Progenitor cell of endocrine pancreas (in vitro differentiated cells): ENCODE results near the gene RGL4. TPM values are rescaled to one million over a fixed set of nuclear protein-coding genes. Genes with fewer than 3 reads are reported as not detected.

Experiments
- DNase-seq: peaks from one replicate; pipeline ENCODE4 v3.0.0; 2021; ENCODE audit warnings: low spot score; ENCODE audit not compliant: unreplicated experiment
- H3K27ac Mint-ChIP-seq: 2 replicates; pipeline ENCODE4 v1.8.0; 2021; ENCODE audit warnings: mild to moderate bottlenecking, moderate library complexity, mixed read lengths
- H3K27me3 Mint-ChIP-seq: 2 replicates; pipeline ENCODE4 v1.8.0; 2021; ENCODE audit warnings: mixed read lengths
- H3K36me3 Mint-ChIP-seq: 2 replicates; pipeline ENCODE4 v1.8.0; 2022; ENCODE audit warnings: mixed read lengths; ENCODE audit not compliant: insufficient read depth
- H3K4me1 Mint-ChIP-seq: 2 replicates; pipeline ENCODE4 v1.8.0; 2021; ENCODE audit warnings: low read depth, mixed read lengths
- H3K4me3 Mint-ChIP-seq: 2 replicates; pipeline ENCODE4 v1.8.0; 2021; ENCODE audit warnings: low read depth, mild to moderate bottlenecking, moderate library complexity, mixed read lengths
- H3K9me3 Mint-ChIP-seq: 2 replicates; pipeline ENCODE4 v1.8.0; 2021; ENCODE audit warnings: low read depth, mixed read lengths
- total RNA-seq: library from RNA; stranded (reverse); gene quantifications from 2 replicates; pipeline ENCODE4 v1.2.1, GENCODE V29; 2021
- TF ChIP-seq, protein P1 (sequence below): fragments of 200-600 bp; sonication (generic); IDR thresholded peaks from one replicate; pipeline ENCODE4 v1.5.0; 2021; ENCODE audit warnings: antibody characterized with exemption, mild to moderate bottlenecking; ENCODE audit not compliant: unreplicated experiment

Gene RGL4
- total RNA-seq, 1 donor from 2014 or later = 0.07 TPM

DNA sequence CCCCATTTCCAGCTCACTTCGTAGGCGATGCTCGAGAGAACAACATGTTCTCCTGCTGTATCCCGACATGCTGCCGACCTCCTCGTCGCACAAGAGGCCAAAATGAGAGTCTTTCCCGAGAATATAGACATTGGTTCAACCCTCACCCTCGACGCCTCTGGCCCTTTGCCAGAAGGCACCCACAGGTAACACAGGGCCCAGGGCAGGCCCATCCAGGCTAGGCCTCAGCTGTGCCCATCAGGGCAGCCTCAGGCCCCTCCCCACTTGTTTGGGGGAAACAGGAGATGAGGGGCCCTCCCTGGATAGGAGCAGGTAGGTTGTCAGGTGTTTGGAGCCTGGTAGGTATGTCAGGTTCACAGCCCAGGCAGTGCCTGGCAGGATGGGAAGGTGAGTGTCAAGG is 2.7 kb upstream of the RGL4 start:
- H3K27ac Mint-ChIP-seq = no peak overlapping the region
- H3K4me3 Mint-ChIP-seq = no peak overlapping the region
- H3K27me3 Mint-ChIP-seq = no peaks in the 10 kb centered on the region
- TF ChIP-seq, protein P1, sequence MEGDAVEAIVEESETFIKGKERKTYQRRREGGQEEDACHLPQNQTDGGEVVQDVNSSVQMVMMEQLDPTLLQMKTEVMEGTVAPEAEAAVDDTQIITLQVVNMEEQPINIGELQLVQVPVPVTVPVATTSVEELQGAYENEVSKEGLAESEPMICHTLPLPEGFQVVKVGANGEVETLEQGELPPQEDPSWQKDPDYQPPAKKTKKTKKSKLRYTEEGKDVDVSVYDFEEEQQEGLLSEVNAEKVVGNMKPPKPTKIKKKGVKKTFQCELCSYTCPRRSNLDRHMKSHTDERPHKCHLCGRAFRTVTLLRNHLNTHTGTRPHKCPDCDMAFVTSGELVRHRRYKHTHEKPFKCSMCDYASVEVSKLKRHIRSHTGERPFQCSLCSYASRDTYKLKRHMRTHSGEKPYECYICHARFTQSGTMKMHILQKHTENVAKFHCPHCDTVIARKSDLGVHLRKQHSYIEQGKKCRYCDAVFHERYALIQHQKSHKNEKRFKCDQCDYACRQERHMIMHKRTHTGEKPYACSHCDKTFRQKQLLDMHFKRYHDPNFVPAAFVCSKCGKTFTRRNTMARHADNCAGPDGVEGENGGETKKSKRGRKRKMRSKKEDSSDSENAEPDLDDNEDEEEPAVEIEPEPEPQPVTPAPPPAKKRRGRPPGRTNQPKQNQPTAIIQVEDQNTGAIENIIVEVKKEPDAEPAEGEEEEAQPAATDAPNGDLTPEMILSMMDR = no peak
- H3K36me3 Mint-ChIP-seq = peaks cover 14% of the 10 kb centered on the region
- H3K9me3 Mint-ChIP-seq = no peaks in the 10 kb centered on the region
- H3K4me1 Mint-ChIP-seq = no peaks in the 10 kb centered on the region
- DNase-seq = no peak

DNA sequence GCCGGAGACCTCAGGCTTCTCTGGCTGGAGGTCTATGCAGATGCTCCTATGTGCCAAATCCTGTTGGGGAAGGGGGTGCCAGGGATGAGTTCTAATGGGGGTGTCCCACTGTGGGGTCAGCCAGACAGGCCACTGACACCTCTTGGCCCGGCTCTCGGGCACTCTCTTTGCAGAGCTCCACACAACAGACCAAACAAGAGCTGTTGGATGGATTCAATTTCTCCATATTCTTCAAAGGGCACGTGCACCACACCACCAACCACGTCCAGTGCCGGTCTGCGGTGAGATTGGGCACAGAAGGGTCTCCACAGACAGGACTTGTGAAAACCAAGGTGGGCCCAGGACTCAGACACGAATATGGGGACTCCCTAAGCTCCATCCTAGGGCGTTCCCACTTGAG is 2.2 kb upstream of the RGL4 start:
- Mint-ChIP-seq H3K27me3 (no peaks in the 10 kb centered on the region), H3K36me3 (peaks cover 14% of the 10 kb centered on the region), H3K4me1 (no peaks in the 10 kb centered on the region), H3K27ac (no peak overlapping the region), H3K9me3 (no peaks in the 10 kb centered on the region), H3K4me3 (no peak overlapping the region)
- DNase-seq = no peak
- TF ChIP-seq, protein P1 = no peak

DNA sequence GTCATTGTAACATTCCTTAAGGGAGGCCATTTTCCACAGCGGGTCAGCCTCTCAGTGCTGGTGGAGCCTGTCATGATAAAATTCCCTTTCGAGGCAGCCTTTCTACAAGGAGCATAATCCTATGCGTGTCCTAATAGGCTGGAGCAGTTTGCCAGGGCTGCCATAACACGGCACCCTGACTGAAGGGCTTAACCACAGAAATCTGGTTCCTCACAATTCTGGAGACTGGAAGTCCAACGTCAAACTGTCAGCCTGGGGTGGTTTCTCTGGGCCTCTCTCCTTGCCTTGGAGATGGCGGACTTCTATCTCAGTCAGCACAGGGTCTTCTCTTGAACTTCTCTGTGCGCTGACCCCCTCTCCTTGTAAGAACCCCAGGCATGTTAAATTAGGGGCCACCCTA is 1.4 kb upstream of the RGL4 start:
- Mint-ChIP-seq H3K36me3 (peaks cover 16% of the 10 kb centered on the region), H3K9me3 (no peaks in the 10 kb centered on the region), H3K27me3 (no peaks in the 10 kb centered on the region), H3K27ac (no peak overlapping the region), H3K4me1 (no peaks in the 10 kb centered on the region), H3K4me3 (no peak overlapping the region)
- TF ChIP-seq, protein P1 = no peak
- DNase-seq = no peak

DNA sequence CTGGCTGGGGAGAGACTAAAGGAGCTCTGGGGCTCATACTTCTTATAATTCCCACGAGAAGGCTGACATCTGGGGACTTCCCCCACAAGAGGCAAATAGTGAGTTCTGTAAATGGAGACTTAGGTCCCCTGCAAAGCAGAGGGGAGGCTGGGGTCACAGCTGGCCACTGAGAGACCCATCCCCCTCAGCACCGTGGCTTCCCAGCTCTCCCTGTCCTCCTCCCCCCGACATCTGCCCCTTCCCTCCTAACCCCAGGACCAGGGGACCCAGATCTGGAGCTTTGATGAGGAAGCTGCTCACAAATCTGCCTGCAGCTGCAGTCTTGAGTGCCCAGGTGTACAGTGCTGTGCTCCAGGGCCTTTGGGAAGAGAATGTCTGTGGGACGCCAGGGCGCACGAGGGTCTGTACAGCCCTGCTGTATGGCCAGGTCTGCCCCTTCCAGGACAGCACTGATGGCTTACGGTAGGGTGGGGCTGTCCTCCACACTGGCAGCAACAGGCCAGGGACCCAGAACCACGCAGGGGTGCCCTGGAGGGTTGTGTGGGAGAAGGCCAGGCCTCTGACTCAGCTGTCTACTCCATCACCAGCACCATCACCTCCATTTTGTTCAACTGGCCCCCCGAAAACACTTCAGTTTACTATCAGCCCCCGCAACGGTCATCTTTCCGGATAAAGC is 1.1 kb downstream of the RGL4 start:
- no peak for DNase-seq
- TF ChIP-seq, protein P1 = no peak
- no peaks in the 10 kb centered on the region for H3K27me3 Mint-ChIP-seq
- no peaks in the 10 kb centered on the region for H3K9me3 Mint-ChIP-seq
- H3K4me3 Mint-ChIP-seq = no peak overlapping the region
- peaks cover 20% of the 10 kb centered on the region for H3K36me3 Mint-ChIP-seq
- H3K4me1 Mint-ChIP-seq = no peaks in the 10 kb centered on the region
- H3K27ac Mint-ChIP-seq = no peak overlapping the region

DNA sequence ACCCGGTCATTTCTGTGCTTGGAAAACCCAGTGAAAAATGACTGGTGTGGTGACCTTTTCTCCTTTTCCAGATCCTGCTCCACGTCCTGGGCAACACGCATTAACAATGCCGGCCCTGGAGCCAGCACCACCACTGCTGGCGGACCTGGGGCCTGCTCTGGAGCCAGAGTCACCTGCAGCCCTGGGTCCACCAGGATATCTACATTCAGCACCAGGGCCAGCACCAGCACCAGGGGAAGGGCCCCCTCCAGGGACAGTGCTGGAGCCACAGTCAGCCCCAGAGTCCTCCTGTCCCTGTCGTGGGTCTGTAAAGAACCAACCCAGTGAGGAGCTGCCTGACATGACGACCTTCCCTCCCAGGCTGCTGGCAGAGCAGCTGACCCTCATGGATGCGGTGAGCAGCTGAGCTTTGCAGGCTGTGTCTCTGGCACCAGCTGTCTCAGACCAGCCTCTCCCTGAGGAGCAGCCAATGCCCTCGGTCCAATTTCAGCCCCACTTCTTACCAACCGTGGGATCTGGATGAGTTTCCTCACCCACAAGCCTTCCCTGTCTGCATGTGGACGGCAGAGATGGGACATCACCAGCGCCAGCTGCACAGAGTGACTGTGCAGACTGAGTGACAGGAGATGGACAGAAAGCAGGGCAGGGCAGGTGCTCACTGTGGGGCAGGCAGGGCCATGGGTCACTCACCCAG is 1.9 kb downstream of the RGL4 start:
- Mint-ChIP-seq H3K27ac (no peak overlapping the region), H3K4me3 (no peak overlapping the region), H3K9me3 (no peaks in the 10 kb centered on the region), H3K4me1 (no peaks in the 10 kb centered on the region), H3K27me3 (no peaks in the 10 kb centered on the region), H3K36me3 (peaks cover 20% of the 10 kb centered on the region)
- TF ChIP-seq, protein P1 = no peak
- DNase-seq = no peak
